OCI-LY7 (cell line): ENCODE results near the gene GRAP. TPM values are rescaled to one million over a fixed set of nuclear protein-coding genes. Genes with fewer than 3 reads are reported as not detected.

ENCODE experiments used
- BruUV-seq: library from RNA; stranded (reverse); fragments of 400-500 nt; replicated peaks from 2 replicates; lab custom pipeline; 2021; lab: Mats Ljungman, UMichigan
- CTCF ChIA-PET: fragments of 300-600 bp; sonication (Branson Sonifier 250); formaldehyde crosslinking; loops from one replicate; lab custom pipeline; 2022; ENCODE audit warnings: antibody characterized with exemption; ENCODE audit not compliant: unreplicated experiment; lab: Charles Lee
- POLR2A ChIA-PET: fragments of 300-600 bp; sonication (Branson Sonifier 250); formaldehyde crosslinking; loops from one replicate; lab custom pipeline; 2022; ENCODE audit warnings: antibody characterized with exemption; lab: Charles Lee
- DNase-seq: peaks from one replicate; pipeline ENCODE4 v3.0.0-alpha.2; 2015; ENCODE audit warnings: low spot score
- H2AFZ ChIP-seq: fragments of 200-600 bp; sonication (generic), shearing (Covaris generic); 2 replicates; pipeline ENCODE4 v1.6.1; 2014; ENCODE audit warnings: mild to moderate bottlenecking, antibody characterized with exemption, low read length, moderate library complexity
- H3K27ac ChIP-seq: fragments of 200-600 bp; sonication (generic); 2 replicates; pipeline ENCODE4 v1.5.1; 2014; ENCODE audit warnings: mixed run types, low read depth, mild to moderate bottlenecking, moderate library complexity, low read length, inconsistent platforms; ENCODE audit not compliant: poor library complexity, severe bottlenecking
- H3K36me3 ChIP-seq: fragments of 200-600 bp; sonication (generic); 2 replicates; pipeline ENCODE4 v1.6.1; 2014; ENCODE audit warnings: mild to moderate bottlenecking, antibody characterized with exemption, low read length, moderate library complexity, mixed read lengths; ENCODE audit not compliant: insufficient read depth
- H3K4me1 ChIP-seq: fragments of 200-600 bp; sonication (generic); 2 replicates; pipeline ENCODE4 v1.5.1; 2014; ENCODE audit warnings: mild to moderate bottlenecking, low read length; ENCODE audit not compliant: insufficient read depth, poor library complexity, severe bottlenecking
- H3K4me2 ChIP-seq: fragments of 200-600 bp; sonication (generic); 2 replicates; pipeline ENCODE4 v1.6.1; 2014; ENCODE audit warnings: mild to moderate bottlenecking, low read length
- H3K4me3 ChIP-seq: fragments of 200-600 bp; sonication (generic); 2 replicates; pipeline ENCODE4 v1.5.1; 2014; ENCODE audit warnings: mild to moderate bottlenecking, low read depth, low read length; ENCODE audit not compliant: poor library complexity, severe bottlenecking
- H3K79me2 ChIP-seq: fragments of 200-600 bp; sonication (generic); 2 replicates; pipeline ENCODE4 v1.6.1; 2016; ENCODE audit warnings: low read depth, mild to moderate bottlenecking, low read length, moderate library complexity, mixed read lengths; ENCODE audit not compliant: insufficient read depth
- H3K9me2 ChIP-seq: fragments of 200-600 bp; sonication (generic); 2 replicates; pipeline ENCODE4 v1.6.1; 2016; ENCODE audit warnings: mild to moderate bottlenecking, low read length, mixed read lengths; ENCODE audit not compliant: insufficient read depth
- H3K9me3 ChIP-seq: fragments of 200-600 bp; sonication (generic); 2 replicates; pipeline ENCODE4 v1.6.1; 2014; ENCODE audit warnings: mild to moderate bottlenecking, mixed run types, low read length, mixed read lengths
- H4K20me1 ChIP-seq: fragments of 200-600 bp; sonication (generic); 2 replicates; pipeline ENCODE4 v1.6.1; 2014; ENCODE audit warnings: mild to moderate bottlenecking, antibody characterized with exemption, low read length, moderate library complexity, mixed read lengths; ENCODE audit not compliant: insufficient read depth
- CTCF ChIP-seq: fragments of 200-600 bp; sonication (generic); conservative IDR thresholded peaks from 2 replicates; pipeline ENCODE4 v1.5.1; 2014; ENCODE audit warnings: mild to moderate bottlenecking, antibody characterized with exemption, low read length, moderate library complexity, mixed read lengths
- EZH2phosphoT487 ChIP-seq: fragments of 200-600 bp; sonication (generic); IDR thresholded peaks from 2 replicates; pipeline ENCODE4 v1.6.1; 2018; ENCODE audit warnings: low read depth, borderline replicate concordance, mild to moderate bottlenecking, mixed run types, antibody characterized with exemption, low read length, moderate library complexity, mixed read lengths
- intact Hi-C: fragments of 100-400 bp; cut with micrococcal nuclease; formaldehyde crosslinking; loops from one replicate; pipeline ENCODE4 v1.10.0; 2022; ENCODE audit not compliant: unreplicated experiment
- total RNA-seq, 2 experiments: library from RNA; depleted of rRNA in 1 of 2; stranded (reverse); fragments of >200 nt in 1 of 2; shearing (Covaris generic) in 1 of 2; gene quantifications; 2 replicates each; pipeline ENCODE4 v1.2.3, GENCODE V29; 2014 to 2022

Gene GRAP
- total RNA-seq, 2 experiments from 2014 or later = 154 to 221 TPM

GRCh38 chr17:18984273-18985114 is 62.3 kb downstream of the GRAP start:
- intact Hi-C loops = no loop called here
- Histone ChIP-seq H2AFZ (no peak overlapping the region), H3K9me2 (no peaks in the 10 kb centered on the region), H3K79me2 (no peaks in the 10 kb centered on the region), H3K4me2 (no peak overlapping the region), H4K20me1 (no peaks in the 10 kb centered on the region), H3K36me3 (no peaks in the 10 kb centered on the region), H3K4me3 (no peak overlapping the region), H3K27ac (no peak overlapping the region), H3K4me1 (no peaks in the 10 kb centered on the region), H3K9me3 (no peaks in the 10 kb centered on the region)
- BruUV-seq = no TSS peak
- POLR2A ChIA-PET = interaction anchor here (0.6 to 1.4 kb wide), 2 partner anchors 13 to 891 kb away, joined by 3 to 4 read pairs; no protein-coding TSS in a partner anchor
- TF ChIP-seq CTCF = no peak
- TF ChIP-seq EZH2phosphoT487 = no peak
- CTCF ChIA-PET = no interaction called here
- DNase-seq = no peak

GRCh38 chr17:18981642-18982424 is 64.9 kb downstream of the GRAP start:
- Histone ChIP-seq H3K9me2 (no peaks in the 10 kb centered on the region), H3K9me3 (no peaks in the 10 kb centered on the region), H3K4me1 (no peaks in the 10 kb centered on the region), H4K20me1 (no peaks in the 10 kb centered on the region), H2AFZ (no peak overlapping the region), H3K79me2 (no peaks in the 10 kb centered on the region), H3K4me3 (no peak overlapping the region), H3K4me2 (no peak overlapping the region), H3K27ac (no peak overlapping the region), H3K36me3 (no peaks in the 10 kb centered on the region)
- no TSS peak for BruUV-seq
- DNase-seq = no peak
- ChIA-PET CTCF (no interaction called here), POLR2A (no interaction called here)
- TF ChIP-seq EZH2phosphoT487 (no peak), CTCF (no peak)
- intact Hi-C loops = no loop called here
